Measurements from ENCODE around the gene LRRC75B.

LRRC75B gene

GRCh38 chr22:24584871-24585411 is 7.9 kb downstream of the LRRC75B start:
- no peak for DNase-seq

GRCh38 chr22:24584166-24584790 is 8.6 kb downstream of the LRRC75B start:
- DNase-seq: no peak

GRCh38 chr22:24583221-24584165 is 9.4 kb downstream of the LRRC75B start:
- DNase-seq: no peak

- no peak for DNase-seq
Measured at GRCh38 chr22:24582056-24582814, 10.6 kb downstream of the LRRC75B start.

- DNase-seq: no peak
Measured at GRCh38 chr22:24580276-24580675, 12.6 kb downstream of the LRRC75B start.

GRCh38 chr22:24579258-24579601 is 13.6 kb downstream of the LRRC75B start:
- no peak for DNase-seq

- DNase-seq: no peak
Measured at GRCh38 chr22:24578355-24579257, 14.3 kb downstream of the LRRC75B start.

- DNase-seq: no peak
Measured at GRCh38 chr22:24576778-24577177, 16.1 kb downstream of the LRRC75B start.

- DNase-seq: no peak
Measured at GRCh38 chr22:24571266-24571665, 21.6 kb downstream of the LRRC75B start.

- DNase-seq: no peak
Measured at GRCh38 chr22:24567668-24568067, 25.2 kb downstream of the LRRC75B start.

GRCh38 chr22:24566899-24567511 is 25.9 kb downstream of the LRRC75B start:
- DNase-seq: no peak

GRCh38 chr22:24565077-24565476 is 27.8 kb downstream of the LRRC75B start:
- DNase-seq: no peak

GRCh38 chr22:24564376-24565058 is 28.4 kb downstream of the LRRC75B start:
- DNase-seq: no peak

- DNase-seq: no peak
Measured at GRCh38 chr22:24563246-24563645, 29.6 kb downstream of the LRRC75B start.

GRCh38 chr22:24559471-24559870 is 33.4 kb downstream of the LRRC75B start:
- no peak for DNase-seq

GRCh38 chr22:24555165-24556039 is 37.5 kb downstream of the LRRC75B start, which contains the start of gene SNRPD3:
Gene SNRPD3, plus strand, starts transcription at chr22:24555999. Its CDS starts 1,676 bp downstream, at chr22:24557675.
- peak; percentile 97 for DNase-seq

- no peak for DNase-seq
Measured at GRCh38 chr22:24554313-24555164, 38.3 kb downstream of the LRRC75B start, which contains the start of gene GUCD1. Gene GUCD1, minus strand, starts transcription at chr22:24555138. Its CDS starts 147 bp downstream, at chr22:24554991.

- DNase-seq: no peak
Measured at GRCh38 chr22:24553597-24554312, 39.1 kb downstream of the LRRC75B start.
